K562 (cell line): ENCODE data around the gene MFSD12. TPM values are rescaled to one million over a fixed set of nuclear protein-coding genes. Genes with fewer than 3 reads are reported as not detected.
A peak's percentile ranks its signal among the peaks of the same experiment; 100 is the strongest.

Experiments
- ETS2 ChIP-seq: IDR thresholded peaks from 2 replicates; pipeline ENCODE4 v1.6.1; 2016; ENCODE audit warnings: borderline replicate concordance, missing genetic modification characterization, mild to moderate bottlenecking, moderate library complexity, missing compliant biosample characterization; ENCODE audit not compliant: poor library complexity, severe bottlenecking
- RBM25 ChIP-seq: fragments of 200-400 bp; formaldehyde crosslinking; IDR thresholded peaks from 2 replicates; pipeline ENCODE4 v1.6.1; 2018; ENCODE audit warnings: low read length, low read depth, moderate library complexity; ENCODE audit not compliant: severe bottlenecking
- RFX1 ChIP-seq: fragments of 450-650 bp; IDR thresholded peaks from 2 replicates; pipeline ENCODE4 v1.6.1; 2016; ENCODE audit warnings: mild to moderate bottlenecking, moderate library complexity
- RHOXF2B ChIP-seq: fragments of 250-450 bp; sonication (Bioruptor Pico); conservative IDR thresholded peaks from 2 replicates; pipeline ENCODE4 v1.5.1; 2021
- RUNX1 ChIP-seq: sonication (generic); IDR thresholded peaks from 2 replicates; pipeline ENCODE4 v1.6.1; 2016; ENCODE audit warnings: antibody characterized with exemption, low read depth
- THRAP3 ChIP-seq: fragments of 450-650 bp; IDR thresholded peaks from 2 replicates; pipeline ENCODE4 v1.6.1; 2016; ENCODE audit warnings: mild to moderate bottlenecking, inconsistent platforms, borderline replicate concordance
- ZNF274 ChIP-seq: IDR thresholded peaks from 2 replicates; pipeline ENCODE4 v1.6.1; 2011; ENCODE audit warnings: low read depth, mild to moderate bottlenecking, low read length, moderate library complexity, borderline replicate concordance
- ZNF639 ChIP-seq, 2 experiments: fragments of 200-800 bp in 1 of 2; sonication (Bioruptor generic) in 1 of 2; sonication (generic) in 1 of 2; formaldehyde crosslinking in 1 of 2; IDR thresholded peaks in 1 of 2; conservative IDR thresholded peaks in 1 of 2; 2 replicates each; pipeline versions ENCODE4 v1.5.0 to v1.6.1; 2016 to 2020; ENCODE audit warnings: missing compliant biosample characterization in 1 of 2, missing genetic modification characterization in 1 of 2, missing genetic modification reagents in 1 of 2
- ZNF830 ChIP-seq: fragments of 250-450 bp; sonication (Bioruptor Pico); IDR thresholded peaks from 2 replicates; pipeline ENCODE4 v1.5.0; 2021; ENCODE audit warnings: mild to moderate bottlenecking
- polyA plus RNA-seq, 8 experiments: library from polyadenylated mRNA; depleted of rRNA in 4 of 8; stranded (reverse) in 5 of 8; unstranded in 3 of 8; fragments of >200 nt; fragmentation: Nextera tagmentation in 2 of 8; fragmentation: Illumina TruSeq in 1 of 8; extraction: Ambion mirVana in 2 of 8; extraction: Trizol in 1 of 8; gene quantifications; 2 replicates each; pipeline versions ENCODE4 v1.2.1 to v1.2.3, GENCODE V29; 2011 to 2014; ENCODE audit warnings: inconsistent platforms in 1 of 8, missing spikeins in 1 of 8
- total RNA-seq, 7 experiments: library from RNA; depleted of rRNA in 6 of 7; stranded (reverse); fragments of >200 nt in 6 of 7; fragmentation: Illumina TruSeq in 2 of 7; extraction: Trizol in 2 of 7; gene quantifications; 2 replicates each; pipeline versions ENCODE4 v1.2.1 to v1.2.3, GENCODE V29; 2011 to 2021; ENCODE audit warnings: low replicate concordance in 1 of 7

Gene MFSD12
- total and polyA plus RNA-seq, 9 of the 15 experiments (the other 6 are each of a cell fraction or from before 2014, with no cell fraction given) = 0.69 to 112 (median 31.8) TPM

- TF ChIP-seq ZNF274 (no peak), THRAP3 (no peak), RBM25 (no peak), RHOXF2B (no peak), ZNF830 (CRISPR knock-in tag) (no peak), RUNX1 (no peak), RFX1 (no peak), ETS2 (tag) (no peak), ZNF639 (CRISPR knock-in tag; conservative IDR thresholded peaks at IDR 0.05 in 1 of 2, IDR thresholded peaks at IDR 0.05 in 1 of 2) (0 out of 4 replicates have a peak, but pooled peaks of 1 of the 2 experiments have one; percentile 2)
Measured at GRCh38 chr19:3585301-3586126, 28.1 kb upstream of the MFSD12 start, which contains the start of gene GIPC3 (continued).
